Mesodermal cell (in vitro differentiated cells): ENCODE measurements around the gene KRT79.

ENCODE experiments used
- H3K27ac ChIP-seq: 2 replicates; pipeline ENCODE4 v1.7.0; 2013; ENCODE audit warnings: mild to moderate bottlenecking, low read depth, low read length, moderate library complexity; ENCODE audit not compliant: severe bottlenecking
- H3K36me3 ChIP-seq: 2 replicates; pipeline ENCODE4 v1.7.1; 2013; ENCODE audit warnings: mild to moderate bottlenecking, low read length, moderate library complexity; ENCODE audit not compliant: control insufficient read depth, insufficient read depth
- H3K4me1 ChIP-seq: one replicate; pipeline ENCODE4 v1.7.1; 2013; ENCODE audit warnings: mild to moderate bottlenecking, low read length; ENCODE audit not compliant: insufficient read depth, control insufficient read depth, poor library complexity, severe bottlenecking
- H3K4me3 ChIP-seq: 2 replicates; pipeline ENCODE4 v1.7.0; 2013; ENCODE audit warnings: low read length, control low read depth, mild to moderate bottlenecking; ENCODE audit not compliant: insufficient read depth, poor library complexity, severe bottlenecking; ENCODE audit errors: extremely low read depth
- H3K9me3 ChIP-seq: 2 replicates; pipeline ENCODE4 v1.7.1; 2013; ENCODE audit warnings: mild to moderate bottlenecking, low read length, moderate library complexity; ENCODE audit not compliant: control insufficient read depth
- WGBS, 2 experiments: methylation state at CpG; one replicate each; pipeline ENCODE4 v1.1.5; 2013; ENCODE audit warnings: missing lambda C conversion rate in 2 of 2; ENCODE audit not compliant: insufficient coverage in 2 of 2; 5-methylcytosine and 5-hydroxymethylcytosine counted together

Gene KRT79

GRCh38 chr12:52783563-52784316, 50.4 kb downstream of the KRT79 start:
- H3K9me3 ChIP-seq = no peaks in the 10 kb centered on the region
- WGBS, 2 experiments = 89 to 98% methylated on average over 4 of the region's 7 CpGs

DNA sequence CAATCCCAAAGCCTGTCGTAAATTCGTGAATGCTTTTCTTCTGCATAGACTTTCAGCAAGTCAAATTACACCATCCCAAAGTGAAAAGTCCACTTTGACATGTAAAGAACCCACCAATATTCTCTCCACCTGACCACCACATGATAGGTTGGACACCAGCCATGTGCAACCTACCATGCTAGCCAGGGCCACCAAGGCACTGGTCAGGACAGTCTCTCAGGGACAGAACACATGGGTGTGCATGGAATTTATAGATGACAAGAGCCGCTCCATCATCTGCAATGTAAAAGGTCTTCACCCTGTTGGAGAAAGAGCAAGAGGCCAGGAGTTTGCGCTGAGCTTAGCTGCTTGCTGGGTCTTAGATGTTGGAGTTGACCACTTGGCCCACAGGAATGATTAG, 51.6 kb downstream of the KRT79 start:
- no peaks in the 10 kb centered on the region for H3K9me3 ChIP-seq
- WGBS, 2 experiments = 86 to 97% methylated on average over 3 of the region's 4 CpGs
- H3K27ac ChIP-seq = no peak overlapping the region
- H3K4me1 ChIP-seq = no peaks in the 10 kb centered on the region
- H3K4me3 ChIP-seq = no peak overlapping the region
- no peaks in the 10 kb centered on the region for H3K36me3 ChIP-seq

More at GRCh38 chr12:52783563-52784316, 50.4 kb downstream of the KRT79 start:
- Histone ChIP-seq H3K4me1 (no peaks in the 10 kb centered on the region), H3K36me3 (no peaks in the 10 kb centered on the region), H3K27ac (no peak overlapping the region), H3K4me3 (no peak overlapping the region)

GRCh38 chr12:52781399-52782082, 52.6 kb downstream of the KRT79 start:
- H3K36me3 ChIP-seq = no peaks in the 10 kb centered on the region
- WGBS, 2 experiments = 100% methylated on average over 2 of the region's 4 CpGs; no CpG with 5 or more reads in 1 of the 2 experiments
- H3K4me1 ChIP-seq = no peaks in the 10 kb centered on the region
- H3K4me3 ChIP-seq = no peak overlapping the region
- no peak overlapping the region for H3K27ac ChIP-seq
- no peaks in the 10 kb centered on the region for H3K9me3 ChIP-seq

DNA sequence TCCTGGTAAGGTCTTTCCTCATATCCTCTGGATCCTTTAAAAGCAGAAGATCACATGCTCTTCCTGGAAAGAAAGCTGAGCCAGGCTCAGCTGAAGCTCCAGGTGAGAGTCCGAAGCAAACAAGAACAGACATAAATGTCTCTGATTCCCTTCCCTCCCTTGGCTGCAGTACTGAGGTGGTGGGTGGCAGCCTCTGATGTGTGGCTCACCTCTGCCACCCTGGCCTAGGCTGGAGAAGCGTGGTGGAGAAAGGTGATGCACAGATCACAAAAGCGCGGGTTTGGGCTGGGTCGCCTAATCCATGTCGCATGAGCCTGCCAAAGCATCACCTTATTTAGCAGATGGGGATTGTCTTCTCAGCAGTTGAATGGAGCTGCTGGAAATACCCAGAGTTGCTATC, 54.2 kb downstream of the KRT79 start:
- no peak overlapping the region for H3K4me3 ChIP-seq
- H3K27ac ChIP-seq = no peak overlapping the region
- no peaks in the 10 kb centered on the region for H3K4me1 ChIP-seq
- H3K9me3 ChIP-seq = no peaks in the 10 kb centered on the region
- no peaks in the 10 kb centered on the region for H3K36me3 ChIP-seq
- 92 to 98% methylated on average over 4 to 6 of the region's 6 CpGs for WGBS, 2 experiments

- no peak overlapping the region for H3K4me3 ChIP-seq
- no peaks in the 10 kb centered on the region for H3K9me3 ChIP-seq
- 100% methylated on average over 1 to 2 of the region's 2 CpGs for WGBS, 2 experiments
- H3K4me1 ChIP-seq = no peaks in the 10 kb centered on the region
- no peak overlapping the region for H3K27ac ChIP-seq
- H3K36me3 ChIP-seq = no peaks in the 10 kb centered on the region
Measured at GRCh38 chr12:52778833-52779232, 55.3 kb downstream of the KRT79 start.

- Histone ChIP-seq H3K36me3 (no peaks in the 10 kb centered on the region), H3K4me3 (no peak overlapping the region), H3K9me3 (no peaks in the 10 kb centered on the region), H3K4me1 (no peaks in the 10 kb centered on the region), H3K27ac (no peak overlapping the region)
- 80 to 100% methylated on average over 2 to 3 of the region's 4 CpGs for WGBS, 2 experiments
Measured at GRCh38 chr12:52777566-52777965, 56.5 kb downstream of the KRT79 start.

GRCh38 chr12:52776913-52777395, 57.2 kb downstream of the KRT79 start, which contains the start of gene KRT76:
KRT76 (minus strand) TSS chr12:52777345; CDS start chr12:52777291, 54 bp downstream.
- WGBS, 2 experiments = 88 to 100% methylated on average over 2 to 8 of the region's 8 CpGs
- H3K27ac ChIP-seq = no peak within 1 kb of the TSS
- H3K36me3 ChIP-seq = no peaks in the 10 kb centered on the region
- H3K4me3 ChIP-seq = no peak within 1 kb of the TSS
- H3K9me3 ChIP-seq = no peaks in the 10 kb centered on the region
- no peaks in the 10 kb centered on the region for H3K4me1 ChIP-seq

GRCh38 chr12:52776435-52776834, 57.7 kb downstream of the KRT79 start:
- H3K4me3 ChIP-seq = no peak overlapping the region
- no peaks in the 10 kb centered on the region for H3K36me3 ChIP-seq
- 76 to 90% methylated on average over 3 to 4 of the region's 5 CpGs for WGBS, 2 experiments

GRCh38 chr12:52774629-52775250, 59.4 kb downstream of the KRT79 start:
- Histone ChIP-seq H3K9me3 (no peaks in the 10 kb centered on the region), H3K4me1 (no peaks in the 10 kb centered on the region), H3K36me3 (no peaks in the 10 kb centered on the region), H3K4me3 (no peak overlapping the region), H3K27ac (no peak overlapping the region)
- WGBS, 2 experiments = 76 to 82% methylated on average over 8 of the region's 8 CpGs

More at GRCh38 chr12:52776435-52776834, 57.7 kb downstream of the KRT79 start:
- no peak overlapping the region for H3K27ac ChIP-seq
- H3K4me1 ChIP-seq = no peaks in the 10 kb centered on the region
- no peaks in the 10 kb centered on the region for H3K9me3 ChIP-seq

DNA sequence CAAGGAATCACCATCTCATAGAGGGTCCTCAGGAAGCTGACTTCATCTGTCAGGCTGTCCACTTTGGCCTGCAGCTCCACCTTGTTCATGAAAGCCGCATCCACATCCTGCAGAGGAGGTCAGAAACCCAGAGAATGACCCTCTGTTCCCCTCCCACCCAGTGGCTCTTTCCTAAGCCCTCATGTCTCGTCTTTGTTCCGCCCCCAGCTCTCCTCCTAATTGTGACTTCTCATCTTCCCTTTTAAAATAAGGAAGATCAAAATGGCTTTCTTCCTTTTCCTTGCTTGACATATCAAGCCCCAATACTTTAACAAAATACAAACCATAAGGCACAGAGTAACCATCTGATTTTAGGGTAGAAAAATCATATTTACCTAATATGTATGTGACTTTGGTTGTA, 61.3 kb downstream of the KRT79 start:
- 50 to 90% methylated on average over 2 to 3 of the region's 3 CpGs for WGBS, 2 experiments

More for the DNA sequence above, 61.3 kb downstream of the KRT79 start:
- Histone ChIP-seq H3K36me3 (no peaks in the 10 kb centered on the region), H3K9me3 (no peaks in the 10 kb centered on the region), H3K4me1 (peaks cover 5% of the 10 kb centered on the region), H3K27ac (no peak overlapping the region), H3K4me3 (no peak overlapping the region)
